H7 (cell line): ENCODE measurements around the gene ST6GAL1. TPM values are rescaled to one million over a fixed set of nuclear protein-coding genes. Genes with fewer than 3 reads are reported as not detected.

Experiments used
- DNase-seq: peaks from one replicate; pipeline ENCODE4 v3.0.0; 2012
- H3K27me3 ChIP-seq: 2 replicates; pipeline ENCODE4 v1.6.0; 2011; ENCODE audit warnings: mild to moderate bottlenecking, low read length; ENCODE audit not compliant: control insufficient read depth, insufficient read depth
- H3K36me3 ChIP-seq: replicated peaks from 2 replicates; pipeline ENCODE4 v1.5.1; 2011; ENCODE audit warnings: low read length; ENCODE audit not compliant: control insufficient read depth, insufficient read depth
- H3K4me3 ChIP-seq: 2 replicates; pipeline ENCODE4 v1.5.1; 2011; ENCODE audit warnings: low read depth, mild to moderate bottlenecking, control low read depth, low read length, moderate library complexity; ENCODE audit not compliant: insufficient read depth
- total RNA-seq: library from RNA; depleted of rRNA; stranded (reverse); fragments of >200 nt; shearing (Covaris generic); gene quantifications from 2 replicates; pipeline ENCODE4 v1.2.3, GENCODE V29; 2014

ST6GAL1 gene
- total RNA-seq, 1 experiment from 2014 or later: 53.5 TPM

DNA sequence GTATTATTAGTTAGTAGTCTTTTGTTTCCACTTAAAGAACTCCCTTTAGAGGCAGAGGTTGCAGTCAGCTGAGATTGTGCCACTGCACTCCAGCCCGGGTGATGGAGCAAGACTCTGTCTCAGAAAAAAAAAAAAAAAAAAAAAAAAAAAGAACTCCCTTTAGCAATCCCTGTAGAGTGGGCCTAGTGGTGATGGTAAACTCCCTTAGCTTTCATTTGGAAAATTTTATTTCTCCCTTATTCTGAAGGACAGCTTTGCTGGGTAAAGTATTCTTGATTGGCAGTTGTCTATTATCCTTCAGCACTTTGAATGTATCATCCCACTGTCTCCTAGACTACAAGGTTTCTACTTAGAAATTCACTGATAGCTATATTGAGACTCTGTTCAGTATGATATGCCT is 163.0 kb downstream of the ST6GAL1 start:
- DNase-seq: no peak
- Histone ChIP-seq H3K4me3 (no peak overlapping the region), H3K27me3 (no peaks in the 10 kb centered on the region), H3K36me3 (no peaks in the 10 kb centered on the region)

DNA sequence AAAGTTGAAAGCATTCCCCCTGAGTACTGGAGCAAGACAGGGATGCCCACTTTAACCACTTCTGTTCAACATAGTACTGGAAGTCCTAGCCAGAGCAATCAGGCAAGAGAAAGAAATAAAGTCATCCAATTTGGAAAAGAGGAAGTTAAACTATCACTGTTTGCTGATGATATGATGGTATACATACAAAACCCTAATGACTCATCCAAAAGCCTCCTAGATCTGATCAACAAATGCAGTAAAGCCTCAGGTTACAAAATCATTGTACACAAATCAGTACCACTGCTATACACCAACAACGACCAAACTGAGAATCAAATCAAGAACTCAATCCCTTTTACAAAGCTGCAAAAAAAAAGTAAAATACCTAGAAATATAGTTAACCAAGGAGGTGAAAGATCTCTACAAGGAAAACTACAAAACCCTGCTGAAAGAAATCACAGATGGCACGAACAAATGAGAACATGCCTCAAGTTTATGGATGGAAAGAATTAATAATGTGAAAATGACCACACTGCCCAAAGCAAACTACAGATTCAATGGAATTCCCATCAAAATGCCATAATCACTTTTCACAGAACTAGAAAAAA is 168.7 kb downstream of the ST6GAL1 start:
- DNase-seq: no peak
- H3K36me3 ChIP-seq: no peaks in the 10 kb centered on the region
- H3K4me3 ChIP-seq: no peak overlapping the region
- no peaks in the 10 kb centered on the region for H3K27me3 ChIP-seq

DNA sequence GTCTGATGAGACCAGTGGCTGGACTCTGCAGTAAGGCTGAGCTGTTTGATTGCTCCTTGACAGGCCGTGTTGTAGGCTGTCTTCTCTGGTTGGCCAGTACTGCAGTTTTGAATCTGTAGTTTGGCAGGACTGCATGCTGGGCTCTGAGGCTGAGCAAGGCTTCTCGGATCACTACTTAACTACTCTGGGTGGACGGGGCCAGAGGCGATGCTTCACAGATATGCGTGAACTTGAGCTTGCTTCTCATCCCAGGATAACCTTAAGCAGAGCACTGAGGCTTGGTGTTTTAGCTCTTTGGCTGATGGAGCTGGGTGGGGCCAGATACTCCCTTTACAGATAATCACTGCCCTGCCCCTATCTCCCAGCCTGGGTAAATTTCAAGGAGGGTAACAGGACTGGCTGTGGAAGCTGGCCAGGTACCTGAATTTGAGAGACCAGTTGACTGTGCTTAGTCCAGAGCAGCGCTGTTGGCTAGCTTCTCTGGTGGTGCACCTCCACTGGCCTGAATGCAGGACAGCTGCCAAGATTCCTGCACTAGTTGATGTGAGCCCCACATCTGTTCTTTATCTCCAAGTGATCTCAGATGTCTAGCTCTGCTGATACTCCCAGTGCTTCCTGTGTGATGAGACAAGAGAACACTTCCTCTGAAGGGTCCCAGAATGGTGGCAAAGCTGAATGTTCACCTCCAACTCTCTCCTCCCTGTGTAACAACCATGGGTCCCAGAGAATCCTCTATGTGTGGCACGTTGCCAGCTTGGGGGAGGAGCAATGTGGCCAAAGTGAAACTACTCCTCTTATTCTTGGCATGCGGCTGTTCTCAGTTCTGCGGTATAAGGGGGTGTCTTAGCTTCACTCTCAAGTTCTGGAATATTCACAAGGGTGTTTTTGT is 171.1 kb downstream of the ST6GAL1 start:
- DNase-seq: no peak

DNA sequence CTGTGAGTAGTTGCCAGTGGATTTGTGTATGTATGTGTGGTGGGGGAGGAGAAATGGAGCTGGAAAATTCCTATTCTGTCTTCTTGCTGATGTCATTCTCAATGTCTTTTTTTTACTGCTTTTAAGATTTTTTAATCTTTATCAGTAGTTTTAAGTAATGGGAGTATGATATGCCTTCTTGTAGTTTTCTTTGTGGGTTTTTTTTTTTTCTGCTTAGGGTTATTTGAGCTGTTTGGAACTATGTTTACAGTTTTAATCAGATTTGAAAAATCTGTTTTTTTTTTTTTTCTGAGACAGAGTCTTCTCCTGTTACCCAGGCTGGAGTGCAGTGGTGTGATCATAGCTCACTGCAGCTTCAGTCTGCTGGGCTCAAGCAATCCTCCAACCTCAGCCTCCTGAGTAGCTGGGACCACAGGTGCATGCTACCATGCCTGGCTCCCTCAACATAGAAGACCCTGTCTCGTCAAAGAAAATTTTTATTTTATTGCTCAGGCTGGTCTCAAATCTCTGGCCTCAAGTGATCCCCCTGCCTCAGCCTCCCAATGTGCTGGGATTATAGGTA is 171.8 kb downstream of the ST6GAL1 start:
- Histone ChIP-seq H3K36me3 (no peaks in the 10 kb centered on the region), H3K27me3 (no peaks in the 10 kb centered on the region), H3K4me3 (no peak overlapping the region)
- no peak for DNase-seq

More for the DNA sequence above, 171.1 kb downstream of the ST6GAL1 start:
- no peaks in the 10 kb centered on the region for H3K36me3 ChIP-seq
- H3K27me3 ChIP-seq: no peaks in the 10 kb centered on the region
- H3K4me3 ChIP-seq: no peak overlapping the region

DNA sequence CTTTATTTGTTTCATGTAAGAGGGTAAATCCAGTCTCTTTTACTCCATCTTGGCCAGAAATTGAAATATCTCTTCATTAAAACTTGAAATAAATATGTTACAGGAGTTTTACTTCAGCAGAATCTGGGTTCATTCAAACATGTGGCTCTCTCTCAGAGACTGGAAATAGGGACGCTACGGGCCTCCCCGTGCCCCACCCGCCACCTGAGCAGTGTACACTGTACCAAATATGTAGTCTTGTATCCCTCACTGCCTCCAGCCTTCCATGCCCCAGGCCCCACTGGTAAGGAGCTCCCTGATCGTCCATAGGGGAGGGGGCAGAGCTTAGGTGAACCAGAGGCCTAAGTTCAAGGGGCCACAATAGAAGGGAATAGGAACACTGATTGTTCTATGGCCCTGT is 172.9 kb downstream of the ST6GAL1 start:
- H3K4me3 ChIP-seq: no peak overlapping the region
- no peaks in the 10 kb centered on the region for H3K36me3 ChIP-seq
- H3K27me3 ChIP-seq: no peaks in the 10 kb centered on the region
- DNase-seq: no peak

DNA sequence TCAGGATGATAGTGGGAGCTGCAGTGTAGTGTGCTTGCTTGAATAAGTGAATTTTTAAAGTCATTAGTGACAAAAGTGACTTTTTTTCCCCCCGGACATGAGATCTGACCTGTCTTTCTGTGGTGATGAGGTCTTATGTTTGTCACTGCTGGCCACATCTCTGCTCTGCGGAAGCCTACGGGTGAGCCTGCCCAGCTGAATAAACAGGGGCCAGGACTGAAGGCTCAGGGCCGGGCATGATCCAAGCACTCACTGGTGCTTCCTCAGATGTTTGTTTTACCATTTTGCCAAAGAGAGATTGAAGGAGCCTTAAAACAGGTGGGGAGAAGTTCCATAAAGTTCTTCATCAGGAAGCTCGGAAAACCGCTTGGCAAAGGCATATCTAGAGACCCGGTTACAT is 174.0 kb downstream of the ST6GAL1 start:
- Histone ChIP-seq H3K4me3 (no peak overlapping the region), H3K27me3 (no peaks in the 10 kb centered on the region)
- DNase-seq: no peak

DNA sequence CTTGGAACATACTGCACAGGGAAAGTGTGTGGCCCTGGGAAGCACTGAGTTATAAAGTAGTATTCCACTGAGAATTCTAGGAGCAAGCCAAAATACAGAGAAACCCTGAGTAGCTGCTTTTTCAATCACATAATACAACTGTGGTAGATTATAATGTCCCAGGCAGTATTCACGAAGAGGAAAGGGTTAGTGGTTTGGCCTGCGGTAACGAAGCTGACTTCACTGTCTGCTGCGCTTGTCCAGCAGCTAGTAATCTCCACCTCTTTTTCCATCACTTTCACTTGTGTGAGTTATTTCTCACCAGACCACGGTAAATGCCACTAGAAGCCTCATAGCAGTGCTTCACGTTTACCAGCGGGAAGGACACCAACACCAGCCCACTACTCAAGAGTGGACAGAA is 174.6 kb downstream of the ST6GAL1 start:
- no peaks in the 10 kb centered on the region for H3K27me3 ChIP-seq
- no peak overlapping the region for H3K4me3 ChIP-seq
- H3K36me3 ChIP-seq: no peaks in the 10 kb centered on the region
- no peak for DNase-seq

More for the DNA sequence above, 174.0 kb downstream of the ST6GAL1 start:
- H3K36me3 ChIP-seq: no peaks in the 10 kb centered on the region

DNA sequence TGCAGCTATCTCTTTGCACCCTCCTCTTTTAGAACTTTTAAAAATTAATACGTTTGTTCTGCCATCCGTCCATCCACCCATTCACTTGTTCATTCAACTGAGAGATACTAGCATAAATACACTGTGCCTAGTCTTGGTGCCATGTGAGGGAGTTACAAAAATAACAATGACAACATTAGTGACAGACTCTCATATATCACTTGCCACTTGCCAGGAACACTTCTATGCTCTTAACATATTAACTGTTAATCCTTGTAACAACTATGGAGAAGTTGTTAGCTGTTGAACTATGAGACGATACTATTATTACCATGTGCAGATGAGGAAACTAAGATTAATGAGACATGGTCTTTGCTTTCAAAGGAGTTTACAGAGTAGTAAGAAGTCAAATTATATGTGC is 175.4 kb downstream of the ST6GAL1 start:
- no peaks in the 10 kb centered on the region for H3K36me3 ChIP-seq
- no peak for DNase-seq
- no peak overlapping the region for H3K4me3 ChIP-seq
- no peaks in the 10 kb centered on the region for H3K27me3 ChIP-seq

DNA sequence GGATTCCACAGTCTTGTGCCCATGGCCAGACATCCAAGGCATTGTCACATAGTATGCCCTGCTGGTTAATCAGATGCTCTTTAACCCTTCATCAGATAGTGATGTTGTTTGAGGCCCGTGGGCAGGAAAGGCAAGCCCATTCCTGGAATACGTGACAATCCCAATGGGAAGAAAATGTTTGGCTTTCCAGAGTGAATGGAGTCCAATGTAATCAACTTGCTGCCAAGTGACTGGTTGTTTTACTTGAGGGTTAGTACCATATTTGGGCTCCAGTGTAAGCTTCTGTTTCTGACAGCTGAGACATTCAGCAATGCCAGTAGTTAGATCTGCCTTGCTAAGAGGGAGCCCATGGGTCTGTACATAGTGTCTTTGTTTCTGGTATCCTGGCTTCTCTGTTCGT is 177.7 kb downstream of the ST6GAL1 start:
- no peaks in the 10 kb centered on the region for H3K36me3 ChIP-seq
- no peak for DNase-seq
- no peaks in the 10 kb centered on the region for H3K27me3 ChIP-seq
- H3K4me3 ChIP-seq: no peak overlapping the region

DNA sequence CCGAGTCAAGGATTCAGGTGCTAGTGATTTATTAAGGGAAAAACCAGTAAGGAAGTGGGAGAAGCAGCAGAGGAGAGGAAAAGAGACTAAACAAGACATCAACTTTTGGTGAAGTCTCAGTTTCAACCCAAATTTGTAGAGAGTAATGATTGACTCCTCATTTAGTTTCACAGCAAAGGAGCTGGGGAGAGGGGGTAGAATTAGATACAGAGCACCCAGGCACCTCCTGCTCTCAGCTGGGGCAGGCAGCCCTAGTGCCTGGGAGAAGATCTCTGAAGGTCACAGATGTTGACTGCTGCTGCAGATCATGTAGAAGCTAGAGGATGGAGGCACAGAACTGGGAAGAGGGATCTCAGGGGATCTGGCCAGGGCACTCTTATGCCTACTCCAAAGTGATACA is 179.8 kb downstream of the ST6GAL1 start:
- no peaks in the 10 kb centered on the region for H3K27me3 ChIP-seq
- no peak overlapping the region for H3K4me3 ChIP-seq
- H3K36me3 ChIP-seq: no peaks in the 10 kb centered on the region
- no peak for DNase-seq

DNA sequence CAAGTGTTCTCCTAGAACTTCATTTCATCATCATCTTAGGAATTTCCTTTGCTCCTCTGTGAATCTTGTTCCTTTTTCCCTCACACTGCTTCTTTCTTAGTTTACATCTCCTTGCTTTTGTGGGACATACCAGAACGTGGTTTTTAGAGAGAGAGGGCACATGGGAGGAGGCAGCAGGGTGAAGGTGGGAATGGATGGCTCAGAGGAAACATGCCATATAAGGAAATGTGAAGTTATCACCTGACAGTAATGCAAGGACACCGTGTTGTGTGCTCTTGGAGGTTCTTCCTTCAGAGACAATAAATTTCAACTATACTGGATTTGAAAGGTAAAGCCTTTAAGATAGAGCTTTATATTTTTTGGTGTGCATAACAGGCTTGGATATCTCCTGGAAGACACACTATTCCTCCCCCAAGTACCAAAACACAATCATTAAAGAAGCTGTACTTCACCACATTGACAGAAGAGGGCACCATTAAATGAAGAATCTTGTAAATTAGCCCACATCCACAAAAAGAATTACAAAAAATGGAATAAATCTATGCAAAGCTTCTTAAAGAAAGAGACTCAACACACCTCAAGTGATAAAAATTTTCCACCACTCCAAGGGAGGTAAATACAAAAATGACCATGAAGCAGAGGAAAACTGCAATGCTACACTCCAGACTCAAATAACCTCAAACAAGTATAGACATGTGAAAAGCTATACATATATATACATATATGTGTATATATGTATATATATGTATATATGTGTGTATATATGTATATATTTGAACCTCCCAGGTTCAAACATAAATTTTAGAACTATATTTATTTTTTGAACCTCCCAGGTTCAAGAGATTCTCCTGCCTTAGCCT is 182.8 kb downstream of the ST6GAL1 start:
- DNase-seq: no peak
- no peaks in the 10 kb centered on the region for H3K27me3 ChIP-seq
- H3K36me3 ChIP-seq: no peaks in the 10 kb centered on the region
- H3K4me3 ChIP-seq: no peak overlapping the region

DNA sequence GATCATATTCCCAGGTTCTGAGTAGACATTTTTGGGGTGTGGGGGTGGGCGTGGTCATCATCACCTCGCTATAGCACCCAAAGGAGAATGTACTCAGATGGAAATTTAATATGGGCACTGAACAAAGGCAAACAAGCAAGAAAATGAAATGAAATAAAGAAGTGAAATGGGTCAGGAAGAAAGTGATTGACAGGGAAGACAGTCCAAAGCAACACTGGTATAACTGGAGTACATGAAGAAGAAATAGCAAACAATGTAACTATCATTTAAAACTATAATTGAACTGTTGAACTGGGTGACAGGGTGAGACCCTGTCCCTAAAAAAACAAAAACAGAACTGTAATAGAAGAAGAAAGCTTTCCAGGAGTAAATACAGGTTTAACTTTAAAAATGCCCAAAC is 184.2 kb downstream of the ST6GAL1 start:
- DNase-seq: no peak
- no peak overlapping the region for H3K4me3 ChIP-seq
- no peaks in the 10 kb centered on the region for H3K36me3 ChIP-seq
- no peaks in the 10 kb centered on the region for H3K27me3 ChIP-seq

DNA sequence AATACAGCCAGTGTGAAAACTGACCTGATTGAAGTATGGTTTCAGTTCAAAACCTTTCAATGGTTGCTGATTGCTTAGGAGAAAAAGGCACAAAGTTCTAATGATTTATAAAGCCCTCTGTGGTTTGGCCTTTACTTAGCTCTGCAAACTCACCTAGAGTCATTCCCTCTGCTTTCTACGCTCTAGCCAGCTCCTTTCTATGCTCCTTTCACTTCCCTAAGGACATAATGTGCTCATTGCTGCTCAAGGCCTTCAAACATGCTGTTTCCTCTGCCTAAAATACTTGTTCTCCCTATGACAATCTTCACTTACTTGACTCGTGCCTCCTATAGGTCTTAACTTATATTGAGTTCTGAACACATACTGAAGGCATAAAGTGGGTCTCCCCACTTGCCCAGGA is 190.0 kb downstream of the ST6GAL1 start:
- DNase-seq: no peak
- Histone ChIP-seq H3K36me3 (peaks cover 1% of the 10 kb centered on the region), H3K27me3 (no peaks in the 10 kb centered on the region), H3K4me3 (no peak overlapping the region)

DNA sequence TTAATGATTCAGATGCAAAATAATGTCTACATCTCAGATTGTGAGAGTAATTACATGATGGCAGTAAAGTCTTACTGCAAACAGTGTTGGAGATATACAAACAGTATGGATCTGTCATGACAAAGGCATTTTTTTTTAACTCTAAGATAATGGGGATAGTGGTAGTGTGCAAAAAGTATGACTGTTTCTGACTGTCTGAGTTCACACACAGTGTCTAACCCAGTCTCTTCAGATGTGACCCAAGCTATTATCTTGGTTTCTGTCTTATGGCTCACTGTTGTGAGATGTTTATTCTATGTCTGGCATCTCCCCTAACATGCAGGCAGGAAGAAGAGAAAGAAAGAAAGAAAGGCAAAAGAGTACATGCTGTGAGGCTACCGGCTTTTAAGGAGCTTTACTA is 191.9 kb downstream of the ST6GAL1 start:
- Histone ChIP-seq H3K4me3 (no peak overlapping the region), H3K27me3 (no peaks in the 10 kb centered on the region), H3K36me3 (peaks cover 1% of the 10 kb centered on the region)
- no peak for DNase-seq
